HG03039 (cell line): ENCODE results near the gene OR5L1.

Experiments
- ATAC-seq: cut with Tn5 transposase; IDR thresholded peaks from one replicate; pipeline ENCODE4 v1.9.1; 2021; ENCODE audit warnings: mild to moderate bottlenecking, moderate library complexity; ENCODE audit not compliant: unreplicated experiment

The OR5L1 gene

DNA sequence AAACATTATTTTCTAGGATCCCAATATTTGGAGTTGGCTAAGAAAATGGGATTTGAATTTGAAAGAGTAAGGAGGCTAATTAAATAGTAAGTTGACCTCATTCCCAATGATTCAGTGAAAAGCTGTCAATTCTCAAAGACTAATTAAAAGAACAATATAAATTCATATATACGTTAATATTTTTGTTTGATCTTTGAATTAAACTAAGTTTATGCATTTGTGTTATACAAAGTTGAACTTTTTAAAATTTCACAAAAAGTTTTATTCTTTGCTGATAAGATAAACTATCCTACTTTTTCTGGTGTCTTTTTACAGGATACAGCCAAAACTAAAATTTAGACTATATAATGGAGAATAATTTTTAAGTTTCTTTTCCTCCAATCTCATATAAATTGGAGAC, at the start of gene OR5L1:
TSS of gene OR5L1 (plus strand) at position 301 of the 400 bp plus-strand sequence. CDS start 100 bp downstream, outside the sequence.
- ATAC-seq: no peak

DNA sequence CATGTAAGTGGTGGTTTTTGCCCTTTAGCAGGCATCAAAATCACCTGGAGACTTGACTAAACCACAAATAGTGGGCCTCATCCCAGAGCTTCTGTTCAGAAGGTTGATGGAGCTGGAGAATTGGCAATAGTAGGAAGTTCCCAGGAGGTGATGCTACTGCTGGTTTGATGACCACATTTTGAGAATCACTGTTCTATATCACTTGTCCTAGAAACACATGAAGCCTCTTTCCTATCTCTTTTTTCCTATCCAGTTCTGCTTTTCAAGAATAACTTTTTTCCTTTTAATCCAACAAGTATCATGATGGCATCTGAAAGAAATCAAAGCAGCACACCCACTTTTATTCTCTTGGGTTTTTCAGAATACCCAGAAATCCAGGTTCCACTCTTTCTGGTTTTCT, 38.0 kb upstream of the OR5L1 start, which contains the start of gene OR5D13:
TSS of gene OR5D13 (plus strand) at position 301 of the 400 bp plus-strand sequence. CDS start at position 301, 0 bp downstream.
- no peak for ATAC-seq

GRCh38 chr11:55791606-55792005, 19.6 kb upstream of the OR5L1 start:
- no peak for ATAC-seq

- ATAC-seq: no peak
These were observed 17.8 kb upstream of the OR5L1 start for GRCh38 chr11:55793321-55793720.

DNA sequence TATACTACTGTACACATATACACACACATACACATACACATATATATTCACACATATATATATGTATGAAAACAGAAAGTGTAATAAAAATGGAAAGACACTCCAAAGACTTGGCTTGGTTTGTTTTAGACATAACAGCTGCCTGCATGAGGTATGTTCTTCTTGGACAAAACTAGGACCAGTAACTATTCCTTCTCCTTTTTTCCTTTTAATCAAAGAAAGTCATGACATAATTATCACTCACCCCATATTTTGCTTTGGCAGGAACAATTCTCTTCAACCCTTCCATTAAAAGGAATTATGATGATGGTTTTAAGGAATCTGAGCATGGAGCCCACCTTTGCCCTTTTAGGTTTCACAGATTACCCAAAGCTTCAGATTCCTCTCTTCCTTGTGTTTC, 15.9 kb upstream of the OR5L1 start, which contains the start of gene OR5D14:
TSS of gene OR5D14 (plus strand) at position 301 of the 400 bp plus-strand sequence. CDS start at position 301, 0 bp downstream.
- no peak for ATAC-seq

DNA sequence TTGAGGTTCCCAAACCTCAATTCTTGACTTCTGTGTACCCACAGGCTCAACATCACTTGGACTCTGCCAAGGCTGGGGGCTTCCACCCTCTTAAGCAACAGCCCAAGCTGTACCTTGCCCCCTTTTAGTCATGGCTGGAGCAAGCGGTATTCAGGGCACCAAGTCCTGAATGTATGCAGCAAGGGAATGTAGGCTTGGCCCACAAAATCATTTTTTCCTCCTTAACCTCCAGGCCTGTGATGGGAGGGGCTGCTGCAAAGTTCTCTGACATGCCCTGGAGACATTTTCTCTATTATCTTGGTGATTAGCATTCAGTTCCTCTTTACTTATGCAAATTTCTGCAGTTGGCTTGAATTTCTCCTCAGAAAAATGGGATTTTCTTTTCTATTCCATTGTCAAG, 4.9 kb upstream of the OR5L1 start:
- ATAC-seq: no peak

DNA sequence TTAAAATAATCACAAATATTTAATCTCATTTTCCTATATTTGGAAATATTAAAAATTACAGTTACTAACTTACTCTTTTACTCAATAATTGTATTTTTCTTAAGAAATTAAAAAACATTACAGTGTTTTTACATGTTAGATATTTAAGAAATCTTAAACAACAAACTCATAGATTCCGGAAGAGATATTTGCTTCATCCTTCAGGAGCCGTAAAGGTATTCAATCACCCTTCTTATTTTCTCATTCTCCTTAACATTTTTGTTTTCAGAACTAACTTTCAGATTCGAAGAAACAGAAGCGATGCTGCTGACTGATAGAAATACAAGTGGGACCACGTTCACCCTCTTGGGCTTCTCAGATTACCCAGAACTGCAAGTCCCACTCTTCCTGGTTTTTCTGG, 8.2 kb downstream of the OR5L1 start, which contains the start of gene OR5D18:
TSS of gene OR5D18 (plus strand) at position 301 of the 400 bp plus-strand sequence. CDS start at position 301, 0 bp downstream.
- no peak for ATAC-seq

DNA sequence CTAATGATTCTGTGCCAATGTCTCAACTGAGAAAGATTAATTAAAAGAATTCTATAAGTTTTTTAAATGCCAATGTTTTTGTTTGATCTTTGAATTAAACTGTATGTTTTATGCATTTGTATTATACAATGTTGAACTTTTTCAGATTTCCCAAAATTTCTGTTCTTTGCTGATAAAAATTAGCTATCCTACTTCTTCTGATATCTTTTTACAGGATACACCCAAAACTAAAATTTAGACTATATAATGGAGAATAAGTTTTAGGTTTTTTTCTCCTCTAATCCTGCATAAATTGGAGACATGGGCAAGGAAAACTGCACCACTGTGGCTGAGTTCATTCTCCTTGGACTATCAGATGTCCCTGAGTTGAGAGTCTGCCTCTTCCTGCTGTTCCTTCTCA, 15.8 kb downstream of the OR5L1 start, which contains the start of gene OR5L2:
TSS of gene OR5L2 (plus strand) at position 301 of the 400 bp plus-strand sequence. CDS start at position 301, 0 bp downstream.
- ATAC-seq: no peak

DNA sequence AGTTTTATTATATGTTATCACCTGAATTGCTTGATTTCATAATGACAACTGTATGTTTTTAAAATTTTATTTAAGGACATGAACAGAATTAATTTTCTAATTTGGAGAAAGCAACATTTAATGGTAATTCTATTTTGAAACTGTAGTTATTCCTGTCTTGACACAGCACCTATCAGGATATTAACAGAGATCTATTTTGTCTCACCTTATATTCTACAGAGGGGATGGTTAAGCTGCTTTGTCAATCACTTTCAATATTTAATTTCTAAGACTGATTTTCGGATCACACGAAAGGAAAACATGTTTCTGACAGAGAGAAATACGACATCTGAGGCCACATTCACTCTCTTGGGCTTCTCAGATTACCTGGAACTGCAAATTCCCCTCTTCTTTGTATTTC, 27.3 kb downstream of the OR5L1 start, which contains the start of gene OR5D16:
TSS of gene OR5D16 (plus strand) at position 301 of the 400 bp plus-strand sequence. CDS start at position 301, 0 bp downstream.
- ATAC-seq: no peak

DNA sequence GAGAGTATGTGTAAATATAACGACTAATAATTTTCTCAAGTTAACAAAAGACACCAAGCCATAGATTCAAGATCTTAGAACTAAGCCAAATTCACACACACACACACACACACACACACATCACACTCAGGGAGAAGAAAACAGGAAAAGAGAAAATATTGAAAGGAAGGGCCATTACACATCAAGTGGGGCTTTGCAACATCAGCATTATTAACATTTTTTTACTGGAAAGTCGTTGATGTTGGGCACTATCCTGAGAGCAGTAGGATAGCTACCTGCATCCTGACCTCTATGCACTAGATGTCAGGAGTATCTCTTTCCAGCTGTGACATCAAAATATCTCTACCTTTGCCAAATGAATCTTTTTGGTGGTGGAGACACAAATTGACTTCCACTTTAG, 36.3 kb downstream of the OR5L1 start:
- no peak for ATAC-seq

DNA sequence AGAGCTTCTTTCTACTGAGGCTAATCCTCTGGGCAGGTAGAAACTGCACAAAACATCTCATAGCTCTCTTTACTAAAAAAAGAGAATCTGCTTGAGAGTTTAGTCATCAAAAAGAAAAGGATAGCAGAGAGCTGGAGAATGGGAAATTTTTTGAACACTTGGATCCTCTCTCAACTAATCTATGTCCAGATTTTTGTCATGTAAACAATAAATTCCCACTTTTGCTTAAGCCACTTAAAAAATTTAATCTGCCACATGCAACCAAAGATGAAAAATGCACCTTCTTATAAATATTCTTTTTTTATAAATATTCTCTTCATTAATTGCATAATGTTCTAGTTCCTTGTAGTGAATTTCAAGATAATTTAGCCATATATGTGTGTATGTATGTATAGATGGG, 37.9 kb downstream of the OR5L1 start:
- no peak for ATAC-seq

- ATAC-seq: no peak
These were observed 41.0 kb downstream of the OR5L1 start for GRCh38 chr11:55852141-55852540.

DNA sequence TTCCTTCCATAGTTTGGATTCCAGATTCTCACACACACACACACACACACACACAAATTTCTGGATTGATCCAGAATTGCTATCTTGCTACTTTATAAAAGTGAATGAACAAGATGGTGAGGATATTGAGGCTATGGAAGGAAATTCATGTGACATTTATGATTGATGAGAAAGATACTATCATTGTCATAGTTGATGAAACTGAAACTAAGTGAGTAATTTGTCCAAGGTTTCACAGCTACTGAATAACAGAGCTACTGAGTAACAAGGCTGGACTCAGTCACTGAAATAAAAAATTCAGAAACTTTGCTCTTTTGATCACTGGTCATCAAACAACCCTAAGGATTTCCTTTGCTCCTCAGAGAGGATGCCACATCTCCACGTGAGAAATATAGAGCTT, 43.5 kb downstream of the OR5L1 start:
- ATAC-seq: no peak
